Liver (tissue), 9 donors: ENCODE data around the gene COL4A1. TPM values are rescaled to one million over a fixed set of nuclear protein-coding genes. Genes with fewer than 3 reads are reported as not detected.

Experiments
- DNase-seq: peaks from one replicate; pipeline ENCODE4 v3.0.0-alpha.2; 2017; ENCODE audit warnings: low spot score
- H3K27ac ChIP-seq, 2 donors: one replicate each; pipeline ENCODE4 v1.7.0; 2013; ENCODE audit warnings: inconsistent platforms in 2 of 2, low read length in 2 of 2, control low read depth in 1 of 2, low read depth in 1 of 2, mild to moderate bottlenecking in 1 of 2
- H3K27me3 ChIP-seq, 4 donors: one replicate each; pipeline versions ENCODE4 v1.6.1 to v1.7.0; 2013; ENCODE audit warnings: low read length in 3 of 4, inconsistent platforms in 1 of 4, mild to moderate bottlenecking in 1 of 4, moderate library complexity in 1 of 4; ENCODE audit not compliant: control insufficient read depth in 4 of 4, insufficient read depth in 4 of 4
- H3K36me3 ChIP-seq, 4 donors: one replicate each; pipeline versions ENCODE4 v1.6.1 to v1.7.0; 2013; ENCODE audit warnings: low read length in 3 of 4, mild to moderate bottlenecking in 3 of 4, low read depth in 1 of 4, moderate library complexity in 1 of 4; ENCODE audit not compliant: control insufficient read depth in 4 of 4, insufficient read depth in 3 of 4
- H3K4me1 ChIP-seq, 4 donors: one replicate each; pipeline versions ENCODE4 v1.6.1 to v1.7.0; 2013; ENCODE audit warnings: low read length in 3 of 4, mild to moderate bottlenecking in 3 of 4, moderate library complexity in 1 of 4; ENCODE audit not compliant: control insufficient read depth in 4 of 4, insufficient read depth in 4 of 4
- H3K4me3 ChIP-seq, 3 donors: one replicate each; pipeline versions ENCODE4 v1.6.1 to v1.7.0; 2013; ENCODE audit warnings: low read length in 3 of 3, control low read depth in 1 of 3, low read depth in 1 of 3, mild to moderate bottlenecking in 1 of 3
- H3K9ac ChIP-seq, 2 donors: one replicate each; pipeline ENCODE4 v1.7.0; 2013; ENCODE audit warnings: low read length in 2 of 2, mild to moderate bottlenecking in 2 of 2, moderate library complexity in 2 of 2, control low read depth in 1 of 2, low read depth in 1 of 2
- H3K9me3 ChIP-seq, 4 donors: one replicate each; pipeline versions ENCODE4 v1.6.1 to v1.7.0; 2013; ENCODE audit warnings: low read length in 3 of 4; ENCODE audit not compliant: control insufficient read depth in 4 of 4
- FOXA1 ChIP-seq: IDR thresholded peaks from 2 replicates; pipeline ENCODE4 v1.6.1; 2016; ENCODE audit warnings: antibody characterized with exemption
- FOXA2 ChIP-seq: IDR thresholded peaks from 2 replicates; pipeline ENCODE4 v1.6.1; 2016; ENCODE audit warnings: antibody characterized with exemption
- GABPA ChIP-seq, 2 donors: IDR thresholded peaks in 1 of 2; conservative IDR thresholded peaks in 1 of 2; 2 replicates each; pipeline ENCODE4 v1.6.1; 2016; ENCODE audit warnings: antibody characterized with exemption in 2 of 2, mild to moderate bottlenecking in 1 of 2, moderate library complexity in 1 of 2
- HNF4A ChIP-seq, 2 donors: conservative IDR thresholded peaks; 2 replicates each; pipeline ENCODE4 v1.6.1; 2016; ENCODE audit warnings: antibody characterized with exemption in 2 of 2, mild to moderate bottlenecking in 2 of 2
- HNF4G ChIP-seq: IDR thresholded peaks from 2 replicates; pipeline ENCODE4 v1.6.1; 2016; ENCODE audit warnings: antibody characterized with exemption
- JUND ChIP-seq, 2 donors: IDR thresholded peaks; 2 replicates each; pipeline ENCODE4 v1.6.1; 2016; ENCODE audit warnings: antibody characterized with exemption in 2 of 2
- NR2F2 ChIP-seq: IDR thresholded peaks from 2 replicates; pipeline ENCODE4 v1.6.1; 2016; ENCODE audit warnings: antibody characterized with exemption
- RAD21 ChIP-seq, 2 donors: IDR thresholded peaks; 2 replicates each; pipeline ENCODE4 v1.6.1; 2016; ENCODE audit warnings: antibody characterized with exemption in 2 of 2, mild to moderate bottlenecking in 2 of 2
- SP1 ChIP-seq: IDR thresholded peaks from 2 replicates; pipeline ENCODE4 v1.6.1; 2018; ENCODE audit warnings: antibody characterized with exemption, mild to moderate bottlenecking
- TAF1 ChIP-seq: conservative IDR thresholded peaks from 2 replicates; pipeline ENCODE4 v1.6.1; 2016; ENCODE audit warnings: antibody characterized with exemption, mild to moderate bottlenecking
- YY1 ChIP-seq: IDR thresholded peaks from 2 replicates; pipeline ENCODE4 v1.6.1; 2016; ENCODE audit warnings: antibody characterized with exemption, mild to moderate bottlenecking
- WGBS: extraction: QIAGEN DNeasy Blood & Tissue Kit; methylation state at CpG from one replicate; pipeline ENCODE4 v1.1.7; 2013; 5-methylcytosine and 5-hydroxymethylcytosine counted together
- polyA plus RNA-seq, 2 donors: library from polyadenylated mRNA; stranded (reverse) in 1 of 2; unstranded in 1 of 2; fragments of 200-250 nt in 1 of 2; fragments of >200 nt in 1 of 2; fragmentation: Nextera tagmentation in 1 of 2; extraction: Ambion mirVana in 1 of 2; gene quantifications; one replicate each; pipeline versions ENCODE4 v1.2.1 to v1.2.3, GENCODE V29; 2013 to 2015
- total RNA-seq, 2 donors: library from RNA; depleted of rRNA; stranded (reverse); fragments of >200 nt; gene quantifications; one replicate each; pipeline ENCODE4 v1.2.3, GENCODE V29; 2014
- TF ChIP-seq, protein P1 (sequence below): fragments of 150-350 bp; IDR thresholded peaks from 2 replicates; pipeline ENCODE4 v1.5.1; 2017; ENCODE audit warnings: improper control_type of control experiment, low read depth, low read length; ENCODE audit not compliant: missing input control
- TF ChIP-seq, protein P2 (sequence below): IDR thresholded peaks from 2 replicates; pipeline ENCODE4 v1.6.1; 2016; ENCODE audit warnings: antibody characterized with exemption
- TF ChIP-seq, protein P3 (sequence below): IDR thresholded peaks from 2 replicates; pipeline ENCODE4 v1.6.1; 2016; ENCODE audit warnings: antibody characterized with exemption, mild to moderate bottlenecking
- TF ChIP-seq, protein P4 (sequence below): IDR thresholded peaks from 2 replicates; pipeline ENCODE4 v1.6.1; 2016; ENCODE audit warnings: antibody characterized with exemption
- TF ChIP-seq, protein P5 (sequence below): IDR thresholded peaks from 2 replicates; pipeline ENCODE4 v1.6.1; 2016; ENCODE audit warnings: antibody characterized with exemption
- donor health status: healthy.
- donor health status: healthy.
- donor health status: healthy.
- donor health status: healthy.
- donor health status: healthy.

The COL4A1 gene
- total and polyA plus RNA-seq, 4 donors = 5.0 to 68.5 (median 37.9) TPM

DNA sequence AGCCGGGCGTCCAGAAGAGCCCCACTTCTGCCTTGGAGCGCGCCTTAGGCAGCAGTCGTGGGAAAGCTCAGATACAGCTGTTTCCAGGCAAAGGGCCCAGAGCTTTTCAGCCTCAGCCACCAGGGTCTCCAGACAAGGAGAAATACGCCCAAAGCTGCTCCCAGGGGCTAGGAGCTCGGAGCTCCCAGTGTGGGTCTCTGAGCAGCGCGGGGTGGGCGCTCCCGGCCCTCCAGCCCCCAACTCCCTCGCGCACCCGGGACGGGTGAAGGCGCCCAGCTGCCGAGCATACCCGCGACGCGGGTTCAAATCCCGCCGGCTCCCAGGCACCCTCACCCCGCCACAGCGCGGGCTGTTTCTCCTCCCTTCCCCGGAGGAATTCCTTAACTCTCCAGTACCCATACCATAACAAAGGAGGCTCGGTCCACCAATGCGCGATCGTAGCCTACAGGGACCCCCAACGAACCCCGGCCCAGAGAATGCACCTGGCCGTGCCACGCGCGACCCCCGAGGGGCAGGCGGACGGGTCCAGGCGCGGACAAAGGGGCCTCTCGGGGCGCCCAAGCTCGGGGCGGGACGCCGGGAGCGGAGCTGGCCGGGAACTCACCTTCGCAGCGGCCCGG, 507 bp downstream of the COL4A1 start:
- Histone ChIP-seq H3K36me3 (no peaks in the 10 kb centered on the region), H3K4me1 (peaks cover 3 to 33% (median 20%) of the 10 kb centered on the region in 4 donors), H3K4me3 (peak overlapping the region; percentile 27 to 55 (median 45)), H3K9ac (peak overlapping the region in 1 of 2 donors; percentile 11), H3K27me3 (peaks cover 3 to 23% (median 13%) of the 10 kb centered on the region in 4 donors), H3K27ac (peak overlapping the region; percentile 79 to 82), H3K9me3 (no peaks in the 10 kb centered on the region)
- no peak for DNase-seq
- 4% methylated on average over 53 of the region's 53 CpGs for WGBS
- TF ChIP-seq, protein P1, sequence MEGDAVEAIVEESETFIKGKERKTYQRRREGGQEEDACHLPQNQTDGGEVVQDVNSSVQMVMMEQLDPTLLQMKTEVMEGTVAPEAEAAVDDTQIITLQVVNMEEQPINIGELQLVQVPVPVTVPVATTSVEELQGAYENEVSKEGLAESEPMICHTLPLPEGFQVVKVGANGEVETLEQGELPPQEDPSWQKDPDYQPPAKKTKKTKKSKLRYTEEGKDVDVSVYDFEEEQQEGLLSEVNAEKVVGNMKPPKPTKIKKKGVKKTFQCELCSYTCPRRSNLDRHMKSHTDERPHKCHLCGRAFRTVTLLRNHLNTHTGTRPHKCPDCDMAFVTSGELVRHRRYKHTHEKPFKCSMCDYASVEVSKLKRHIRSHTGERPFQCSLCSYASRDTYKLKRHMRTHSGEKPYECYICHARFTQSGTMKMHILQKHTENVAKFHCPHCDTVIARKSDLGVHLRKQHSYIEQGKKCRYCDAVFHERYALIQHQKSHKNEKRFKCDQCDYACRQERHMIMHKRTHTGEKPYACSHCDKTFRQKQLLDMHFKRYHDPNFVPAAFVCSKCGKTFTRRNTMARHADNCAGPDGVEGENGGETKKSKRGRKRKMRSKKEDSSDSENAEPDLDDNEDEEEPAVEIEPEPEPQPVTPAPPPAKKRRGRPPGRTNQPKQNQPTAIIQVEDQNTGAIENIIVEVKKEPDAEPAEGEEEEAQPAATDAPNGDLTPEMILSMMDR = no peak
- TF ChIP-seq HNF4G = no peak
- TF ChIP-seq RAD21 (IDR thresholded peaks at IDR 0.05) = no peak
- TF ChIP-seq FOXA1 = no peak
- TF ChIP-seq, protein P2, sequence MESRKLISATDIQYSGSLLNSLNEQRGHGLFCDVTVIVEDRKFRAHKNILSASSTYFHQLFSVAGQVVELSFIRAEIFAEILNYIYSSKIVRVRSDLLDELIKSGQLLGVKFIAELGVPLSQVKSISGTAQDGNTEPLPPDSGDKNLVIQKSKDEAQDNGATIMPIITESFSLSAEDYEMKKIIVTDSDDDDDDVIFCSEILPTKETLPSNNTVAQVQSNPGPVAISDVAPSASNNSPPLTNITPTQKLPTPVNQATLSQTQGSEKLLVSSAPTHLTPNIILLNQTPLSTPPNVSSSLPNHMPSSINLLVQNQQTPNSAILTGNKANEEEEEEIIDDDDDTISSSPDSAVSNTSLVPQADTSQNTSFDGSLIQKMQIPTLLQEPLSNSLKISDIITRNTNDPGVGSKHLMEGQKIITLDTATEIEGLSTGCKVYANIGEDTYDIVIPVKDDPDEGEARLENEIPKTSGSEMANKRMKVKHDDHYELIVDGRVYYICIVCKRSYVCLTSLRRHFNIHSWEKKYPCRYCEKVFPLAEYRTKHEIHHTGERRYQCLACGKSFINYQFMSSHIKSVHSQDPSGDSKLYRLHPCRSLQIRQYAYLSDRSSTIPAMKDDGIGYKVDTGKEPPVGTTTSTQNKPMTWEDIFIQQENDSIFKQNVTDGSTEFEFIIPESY = no peak
- TF ChIP-seq YY1 = no peak
- no peak for TF ChIP-seq NR2F2
- no peak for TF ChIP-seq FOXA2
- TF ChIP-seq TAF1 = no peak
- TF ChIP-seq, protein P3, sequence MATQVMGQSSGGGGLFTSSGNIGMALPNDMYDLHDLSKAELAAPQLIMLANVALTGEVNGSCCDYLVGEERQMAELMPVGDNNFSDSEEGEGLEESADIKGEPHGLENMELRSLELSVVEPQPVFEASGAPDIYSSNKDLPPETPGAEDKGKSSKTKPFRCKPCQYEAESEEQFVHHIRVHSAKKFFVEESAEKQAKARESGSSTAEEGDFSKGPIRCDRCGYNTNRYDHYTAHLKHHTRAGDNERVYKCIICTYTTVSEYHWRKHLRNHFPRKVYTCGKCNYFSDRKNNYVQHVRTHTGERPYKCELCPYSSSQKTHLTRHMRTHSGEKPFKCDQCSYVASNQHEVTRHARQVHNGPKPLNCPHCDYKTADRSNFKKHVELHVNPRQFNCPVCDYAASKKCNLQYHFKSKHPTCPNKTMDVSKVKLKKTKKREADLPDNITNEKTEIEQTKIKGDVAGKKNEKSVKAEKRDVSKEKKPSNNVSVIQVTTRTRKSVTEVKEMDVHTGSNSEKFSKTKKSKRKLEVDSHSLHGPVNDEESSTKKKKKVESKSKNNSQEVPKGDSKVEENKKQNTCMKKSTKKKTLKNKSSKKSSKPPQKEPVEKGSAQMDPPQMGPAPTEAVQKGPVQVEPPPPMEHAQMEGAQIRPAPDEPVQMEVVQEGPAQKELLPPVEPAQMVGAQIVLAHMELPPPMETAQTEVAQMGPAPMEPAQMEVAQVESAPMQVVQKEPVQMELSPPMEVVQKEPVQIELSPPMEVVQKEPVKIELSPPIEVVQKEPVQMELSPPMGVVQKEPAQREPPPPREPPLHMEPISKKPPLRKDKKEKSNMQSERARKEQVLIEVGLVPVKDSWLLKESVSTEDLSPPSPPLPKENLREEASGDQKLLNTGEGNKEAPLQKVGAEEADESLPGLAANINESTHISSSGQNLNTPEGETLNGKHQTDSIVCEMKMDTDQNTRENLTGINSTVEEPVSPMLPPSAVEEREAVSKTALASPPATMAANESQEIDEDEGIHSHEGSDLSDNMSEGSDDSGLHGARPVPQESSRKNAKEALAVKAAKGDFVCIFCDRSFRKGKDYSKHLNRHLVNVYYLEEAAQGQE = no peak
- no peak for TF ChIP-seq SP1
- TF ChIP-seq, protein P4, sequence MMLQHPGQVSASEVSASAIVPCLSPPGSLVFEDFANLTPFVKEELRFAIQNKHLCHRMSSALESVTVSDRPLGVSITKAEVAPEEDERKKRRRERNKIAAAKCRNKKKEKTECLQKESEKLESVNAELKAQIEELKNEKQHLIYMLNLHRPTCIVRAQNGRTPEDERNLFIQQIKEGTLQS = no peak

DNA sequence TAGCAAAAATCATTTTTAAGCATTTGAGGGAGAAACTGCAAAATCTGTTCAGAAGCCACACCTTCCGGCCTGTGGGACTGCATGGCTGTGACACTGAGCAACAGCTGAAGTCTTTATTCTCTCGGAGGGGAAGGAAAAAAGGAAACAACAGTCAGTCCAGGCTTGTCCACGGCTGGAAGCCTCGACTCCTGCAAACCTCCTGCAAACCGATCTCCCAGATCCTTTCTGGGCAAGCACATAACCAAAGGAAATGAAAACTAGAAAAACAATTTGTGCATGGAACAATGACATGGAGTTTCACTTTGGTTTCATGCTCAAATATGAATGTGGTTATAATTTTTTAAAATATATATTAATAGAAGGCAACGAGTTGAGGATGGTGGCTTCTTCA, 1.0 kb downstream of the COL4A1 start:
- peaks cover 3 to 28% (median 15%) of the 10 kb centered on the region in 4 donors for H3K27me3 ChIP-seq
- H3K36me3 ChIP-seq = no peaks in the 10 kb centered on the region
- H3K9ac ChIP-seq = peak overlapping the region in 1 of 2 donors; percentile 29
- peaks cover 3 to 33% (median 20%) of the 10 kb centered on the region in 4 donors for H3K4me1 ChIP-seq
- DNase-seq = no peak
- H3K27ac ChIP-seq = peak overlapping the region in 1 of 2 donors; percentile 82
- TF ChIP-seq, protein P1 = no peak
- TF ChIP-seq FOXA2 (no peak), JUND (IDR thresholded peaks at IDR 0.05) (no peak), YY1 (no peak), GABPA (IDR thresholded peaks at IDR 0.05 in 1 of 2, conservative IDR thresholded peaks at IDR 0.05 in 1 of 2) (no peak), TAF1 (no peak), FOXA1 (no peak), HNF4A (conservative IDR thresholded peaks at IDR 0.05) (no peak)
- TF ChIP-seq, protein P3 = no peak
- TF ChIP-seq, protein P5, sequence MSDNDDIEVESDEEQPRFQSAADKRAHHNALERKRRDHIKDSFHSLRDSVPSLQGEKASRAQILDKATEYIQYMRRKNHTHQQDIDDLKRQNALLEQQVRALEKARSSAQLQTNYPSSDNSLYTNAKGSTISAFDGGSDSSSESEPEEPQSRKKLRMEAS = no peak
- TF ChIP-seq, protein P4 = no peak
- H3K9me3 ChIP-seq = no peaks in the 10 kb centered on the region
- WGBS = 9% methylated on average over 6 of the region's 6 CpGs
- peak overlapping the region in 2 of 3 donors; percentile 32 to 55 for H3K4me3 ChIP-seq
